NCI-H187 (cell line): ENCODE results near the gene PTGES3L.
A peak's percentile ranks its signal among the peaks of the same experiment; 100 is the strongest.

Source experiments
- DNase-seq, 2 experiments: peaks; one replicate each; lab custom pipeline; 2025; lab: John Stamatoyannopoulos, UW

The PTGES3L gene

GRCh38 chr17:42979511-42980273 lies at the start of gene PTGES3L:
TSS of gene PTGES3L (minus strand) at chr17:42980080. CDS start at chr17:42980053, 27 bp downstream.
- DNase-seq: peak in 1 of 2 experiments; percentile 18

GRCh38 chr17:43028221-43028861 lies 48.5 kb upstream of the PTGES3L start:
- DNase-seq: no peak

GRCh38 chr17:43027091-43028032 lies 47.5 kb upstream of the PTGES3L start:
- DNase-seq: no peak

GRCh38 chr17:43026595-43026994 lies 46.7 kb upstream of the PTGES3L start:
- no peak for DNase-seq

GRCh38 chr17:43025766-43026537 lies 46.1 kb upstream of the PTGES3L start:
- DNase-seq: no peak

GRCh38 chr17:43025290-43025657 lies 45.4 kb upstream of the PTGES3L start:
- DNase-seq: no peak

GRCh38 chr17:43024407-43025289 lies 44.8 kb upstream of the PTGES3L start, which contains the start of gene RND2:
TSS of gene RND2 (plus strand) at chr17:43025231. CDS start at chr17:43025348, 117 bp downstream.
- peak; percentile 69 to 83 for DNase-seq

- DNase-seq: peak; percentile 43 to 73
Measured at GRCh38 chr17:43021741-43022512, 42.0 kb upstream of the PTGES3L start, which contains the start of gene VAT1. TSS of gene VAT1 (minus strand) at chr17:43022385. CDS start at chr17:43022322, 63 bp downstream.

GRCh38 chr17:43020789-43021740 lies 41.2 kb upstream of the PTGES3L start:
- peak in 1 of 2 experiments; percentile 35 for DNase-seq

- DNase-seq: no peak
Measured at GRCh38 chr17:43020030-43020621, 40.2 kb upstream of the PTGES3L start.

GRCh38 chr17:43019418-43019817 lies 39.5 kb upstream of the PTGES3L start:
- DNase-seq: no peak

- DNase-seq: no peak
Measured at GRCh38 chr17:43018932-43019331, 39.1 kb upstream of the PTGES3L start.

GRCh38 chr17:43018008-43018853 lies 38.4 kb upstream of the PTGES3L start:
- DNase-seq: no peak

GRCh38 chr17:43016216-43016615 lies 36.3 kb upstream of the PTGES3L start:
- no peak for DNase-seq

- DNase-seq: no peak
Measured at GRCh38 chr17:43015579-43015978, 35.7 kb upstream of the PTGES3L start.

- DNase-seq: no peak
Measured at GRCh38 chr17:43014649-43015542, 35.0 kb upstream of the PTGES3L start.
